Neural cell (in vitro differentiated cells): ENCODE measurements around the gene SLC25A22. TPM values are rescaled to one million over a fixed set of nuclear protein-coding genes. Genes with fewer than 3 reads are reported as not detected.

Experiments used
- H2AFZ ChIP-seq: fragments of 200-600, 300-800 bp; sonication (generic), shearing (Covaris generic); 2 replicates; pipeline ENCODE4 v1.6.0; 2014; ENCODE audit warnings: low read depth, mild to moderate bottlenecking, antibody characterized with exemption, low read length, moderate library complexity
- H3F3A ChIP-seq: fragments of 200-600 bp; shearing (Covaris generic); 2 replicates; pipeline ENCODE4 v1.6.1; 2016; ENCODE audit warnings: mild to moderate bottlenecking, moderate library complexity, mixed read lengths, antibody characterized with exemption, low read length; ENCODE audit not compliant: insufficient read depth, poor library complexity, severe bottlenecking
- H3K27ac ChIP-seq: fragments of 200-600, 300-800 bp; sonication (generic), shearing (Covaris generic); 2 replicates; pipeline ENCODE4 v1.5.1; 2014; ENCODE audit warnings: mild to moderate bottlenecking, low read length, moderate library complexity
- H3K27me3 ChIP-seq: fragments of 300-800, 200-600 bp; sonication (generic), shearing (Covaris generic); 2 replicates; pipeline ENCODE4 v1.6.0; 2014; ENCODE audit warnings: mild to moderate bottlenecking, low read depth, low read length, moderate library complexity; ENCODE audit not compliant: insufficient read depth
- H3K36me3 ChIP-seq: fragments of 300-800, 200-600 bp; sonication (generic), shearing (Covaris generic); 2 replicates; pipeline ENCODE4 v1.5.1; 2014; ENCODE audit warnings: mild to moderate bottlenecking, antibody characterized with exemption, low read length, moderate library complexity; ENCODE audit not compliant: insufficient read depth
- H3K4me2 ChIP-seq: fragments of 300-800, 200-600 bp; sonication (generic), shearing (Covaris generic); 2 replicates; pipeline ENCODE4 v1.6.0; 2014; ENCODE audit warnings: mild to moderate bottlenecking, low read length
- H3K4me3 ChIP-seq: fragments of 300-800, 200-600 bp; sonication (generic), shearing (Covaris generic); 2 replicates; pipeline ENCODE4 v1.5.1; 2014; ENCODE audit warnings: mild to moderate bottlenecking, low read length, moderate library complexity
- H3K79me2 ChIP-seq: fragments of 200-600 bp; shearing (Covaris generic); replicated peaks from 2 replicates; pipeline ENCODE4 v1.6.0; 2014; ENCODE audit warnings: mild to moderate bottlenecking, low read length, moderate library complexity; ENCODE audit not compliant: insufficient read depth
- H3K9ac ChIP-seq: fragments of 300-800, 200-600 bp; sonication (generic), shearing (Covaris generic); 2 replicates; pipeline ENCODE4 v1.6.1; 2016; ENCODE audit warnings: mild to moderate bottlenecking, low read length, mixed read lengths
- H3K9me2 ChIP-seq: fragments of 200-600 bp; shearing (Covaris generic); 2 replicates; pipeline ENCODE4 v1.6.1; 2016; ENCODE audit warnings: mild to moderate bottlenecking, low read length, mixed read lengths; ENCODE audit not compliant: insufficient read depth
- H3K9me3 ChIP-seq: fragments of 200-600, 300-800 bp; sonication (generic), shearing (Covaris generic); 2 replicates; pipeline ENCODE4 v1.6.1; 2016; ENCODE audit warnings: mild to moderate bottlenecking, mixed run types, low read length, moderate library complexity, mixed read lengths
- H4K20me1 ChIP-seq: fragments of 200-600 bp; shearing (Covaris generic); 2 replicates; pipeline ENCODE4 v1.6.1; 2016; ENCODE audit warnings: mild to moderate bottlenecking, mixed run types; ENCODE audit not compliant: insufficient read depth
- EP300 ChIP-seq: fragments of 450-650 bp; conservative IDR thresholded peaks from 2 replicates; pipeline ENCODE4 v1.6.1; 2014; ENCODE audit warnings: antibody characterized with exemption, mild to moderate bottlenecking, moderate library complexity; ENCODE audit not compliant: poor library complexity, severe bottlenecking
- EZH2 ChIP-seq: fragments of 200-600, 300-800 bp; shearing (Covaris generic), sonication (generic); IDR thresholded peaks from 2 replicates; pipeline ENCODE4 v1.6.1; 2014; ENCODE audit warnings: antibody characterized with exemption, low read length, borderline replicate concordance, mild to moderate bottlenecking; ENCODE audit not compliant: insufficient read depth, poor library complexity, severe bottlenecking
- MXI1 ChIP-seq: fragments of 450-650 bp; conservative IDR thresholded peaks from 2 replicates; pipeline ENCODE4 v1.6.1; 2014; ENCODE audit warnings: antibody characterized with exemption, mild to moderate bottlenecking; ENCODE audit not compliant: poor library complexity, severe bottlenecking
- POLR2AphosphoS5 ChIP-seq: IDR thresholded peaks from 2 replicates; pipeline ENCODE4 v1.6.1; 2012
- RAD21 ChIP-seq: fragments of 450-650 bp; conservative IDR thresholded peaks from 2 replicates; pipeline ENCODE4 v1.6.1; 2014; ENCODE audit warnings: antibody characterized with exemption, mild to moderate bottlenecking, moderate library complexity
- SMC3 ChIP-seq: fragments of 450-650 bp; conservative IDR thresholded peaks from 2 replicates; pipeline ENCODE4 v1.6.1; 2014; ENCODE audit warnings: antibody characterized with exemption, mild to moderate bottlenecking, moderate library complexity; ENCODE audit not compliant: poor library complexity
- TAF1 ChIP-seq: IDR thresholded peaks from 2 replicates; pipeline ENCODE4 v1.6.1; 2012; ENCODE audit warnings: low read depth
- polyA plus RNA-seq: library from polyadenylated mRNA; depleted of rRNA; stranded (reverse); fragments of >200 nt; gene quantifications from 2 replicates; pipeline ENCODE4 v1.2.3, GENCODE V29; 2014
- TF ChIP-seq, protein P1 (sequence below): IDR thresholded peaks from 2 replicates; pipeline ENCODE4 v1.6.1; 2012; ENCODE audit warnings: borderline replicate concordance
- TF ChIP-seq, protein P2 (sequence below): fragments of 450-650 bp; IDR thresholded peaks from 2 replicates; pipeline ENCODE4 v1.5.1; 2014; ENCODE audit warnings: antibody characterized with exemption, mild to moderate bottlenecking, moderate library complexity; ENCODE audit not compliant: poor library complexity, severe bottlenecking

SLC25A22 gene
- polyA plus RNA-seq, 1 donor from 2014 or later, result 40.9 TPM

DNA sequence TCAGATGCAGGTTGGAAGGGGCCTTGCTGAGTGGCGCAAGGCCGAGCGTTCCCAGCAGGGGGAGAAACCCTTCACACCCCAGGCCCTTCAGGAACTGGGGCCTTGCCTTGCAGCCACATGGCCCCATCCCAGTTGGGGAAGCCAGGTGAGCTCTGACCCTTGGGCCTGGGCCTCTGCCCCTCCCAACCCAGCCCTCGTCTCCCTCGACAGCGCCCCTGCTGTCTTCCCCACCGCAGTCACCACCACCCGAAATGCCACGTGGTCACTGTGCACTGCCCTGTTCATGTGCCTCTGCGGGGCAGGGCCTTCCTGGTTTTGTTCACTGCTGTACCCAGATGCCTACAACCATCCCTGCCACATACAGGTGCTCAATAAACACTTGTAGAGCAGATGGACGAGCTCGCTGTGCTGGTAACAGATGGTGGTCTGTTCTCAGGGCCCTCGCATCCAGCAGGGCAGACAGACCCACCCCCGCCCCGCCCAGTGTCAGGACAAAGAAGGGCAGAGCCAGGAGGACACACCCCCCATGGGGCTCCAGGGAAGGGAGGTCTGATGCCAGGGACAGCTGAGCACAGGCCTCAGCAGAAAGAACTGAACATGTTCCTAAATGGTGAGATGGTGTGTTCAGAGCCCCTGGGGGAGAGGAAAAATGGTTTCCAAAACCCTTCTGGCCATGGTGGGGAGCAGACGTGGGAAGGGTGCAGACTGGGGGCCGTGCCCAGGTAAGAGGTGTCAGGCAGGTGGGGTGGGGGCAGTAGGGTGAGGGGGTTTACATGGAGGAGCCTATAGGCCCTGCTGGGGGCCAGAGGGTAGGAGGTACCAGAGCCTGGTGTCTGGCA lies 40.6 kb upstream of the SLC25A22 start (continued):
- TF ChIP-seq RAD21 (no peak), POLR2AphosphoS5 (no peak), EP300 (no peak), TAF1 (no peak)

GRCh38 chr11:837990-838307 lies 39.9 kb upstream of the SLC25A22 start:
- H3F3A ChIP-seq, result no peaks in the 10 kb centered on the region
- H4K20me1 ChIP-seq, result no peaks in the 10 kb centered on the region
- H3K36me3 ChIP-seq, result no peaks in the 10 kb centered on the region
- H3K9me2 ChIP-seq, result no peaks in the 10 kb centered on the region
- no peak overlapping the region for H3K9ac ChIP-seq
- no peaks in the 10 kb centered on the region for H3K27me3 ChIP-seq
- H3K9me3 ChIP-seq, result no peaks in the 10 kb centered on the region
- H3K4me2 ChIP-seq, result no peak overlapping the region
- H3K79me2 ChIP-seq, result peaks cover 12% of the 10 kb centered on the region
- no peak overlapping the region for H2AFZ ChIP-seq
- H3K27ac ChIP-seq, result no peak overlapping the region
- no peak for TF ChIP-seq SMC3
- no peak for TF ChIP-seq RAD21
- TF ChIP-seq EZH2, result no peak
- TF ChIP-seq, protein P1, sequence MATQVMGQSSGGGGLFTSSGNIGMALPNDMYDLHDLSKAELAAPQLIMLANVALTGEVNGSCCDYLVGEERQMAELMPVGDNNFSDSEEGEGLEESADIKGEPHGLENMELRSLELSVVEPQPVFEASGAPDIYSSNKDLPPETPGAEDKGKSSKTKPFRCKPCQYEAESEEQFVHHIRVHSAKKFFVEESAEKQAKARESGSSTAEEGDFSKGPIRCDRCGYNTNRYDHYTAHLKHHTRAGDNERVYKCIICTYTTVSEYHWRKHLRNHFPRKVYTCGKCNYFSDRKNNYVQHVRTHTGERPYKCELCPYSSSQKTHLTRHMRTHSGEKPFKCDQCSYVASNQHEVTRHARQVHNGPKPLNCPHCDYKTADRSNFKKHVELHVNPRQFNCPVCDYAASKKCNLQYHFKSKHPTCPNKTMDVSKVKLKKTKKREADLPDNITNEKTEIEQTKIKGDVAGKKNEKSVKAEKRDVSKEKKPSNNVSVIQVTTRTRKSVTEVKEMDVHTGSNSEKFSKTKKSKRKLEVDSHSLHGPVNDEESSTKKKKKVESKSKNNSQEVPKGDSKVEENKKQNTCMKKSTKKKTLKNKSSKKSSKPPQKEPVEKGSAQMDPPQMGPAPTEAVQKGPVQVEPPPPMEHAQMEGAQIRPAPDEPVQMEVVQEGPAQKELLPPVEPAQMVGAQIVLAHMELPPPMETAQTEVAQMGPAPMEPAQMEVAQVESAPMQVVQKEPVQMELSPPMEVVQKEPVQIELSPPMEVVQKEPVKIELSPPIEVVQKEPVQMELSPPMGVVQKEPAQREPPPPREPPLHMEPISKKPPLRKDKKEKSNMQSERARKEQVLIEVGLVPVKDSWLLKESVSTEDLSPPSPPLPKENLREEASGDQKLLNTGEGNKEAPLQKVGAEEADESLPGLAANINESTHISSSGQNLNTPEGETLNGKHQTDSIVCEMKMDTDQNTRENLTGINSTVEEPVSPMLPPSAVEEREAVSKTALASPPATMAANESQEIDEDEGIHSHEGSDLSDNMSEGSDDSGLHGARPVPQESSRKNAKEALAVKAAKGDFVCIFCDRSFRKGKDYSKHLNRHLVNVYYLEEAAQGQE, result no peak
- TF ChIP-seq POLR2AphosphoS5, result no peak
- TF ChIP-seq EP300, result no peak
- TF ChIP-seq, protein P2, sequence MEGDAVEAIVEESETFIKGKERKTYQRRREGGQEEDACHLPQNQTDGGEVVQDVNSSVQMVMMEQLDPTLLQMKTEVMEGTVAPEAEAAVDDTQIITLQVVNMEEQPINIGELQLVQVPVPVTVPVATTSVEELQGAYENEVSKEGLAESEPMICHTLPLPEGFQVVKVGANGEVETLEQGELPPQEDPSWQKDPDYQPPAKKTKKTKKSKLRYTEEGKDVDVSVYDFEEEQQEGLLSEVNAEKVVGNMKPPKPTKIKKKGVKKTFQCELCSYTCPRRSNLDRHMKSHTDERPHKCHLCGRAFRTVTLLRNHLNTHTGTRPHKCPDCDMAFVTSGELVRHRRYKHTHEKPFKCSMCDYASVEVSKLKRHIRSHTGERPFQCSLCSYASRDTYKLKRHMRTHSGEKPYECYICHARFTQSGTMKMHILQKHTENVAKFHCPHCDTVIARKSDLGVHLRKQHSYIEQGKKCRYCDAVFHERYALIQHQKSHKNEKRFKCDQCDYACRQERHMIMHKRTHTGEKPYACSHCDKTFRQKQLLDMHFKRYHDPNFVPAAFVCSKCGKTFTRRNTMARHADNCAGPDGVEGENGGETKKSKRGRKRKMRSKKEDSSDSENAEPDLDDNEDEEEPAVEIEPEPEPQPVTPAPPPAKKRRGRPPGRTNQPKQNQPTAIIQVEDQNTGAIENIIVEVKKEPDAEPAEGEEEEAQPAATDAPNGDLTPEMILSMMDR, result no peak
- TF ChIP-seq MXI1, result no peak
- no peak for TF ChIP-seq TAF1
- H3K4me3 ChIP-seq, result no peak overlapping the region

DNA sequence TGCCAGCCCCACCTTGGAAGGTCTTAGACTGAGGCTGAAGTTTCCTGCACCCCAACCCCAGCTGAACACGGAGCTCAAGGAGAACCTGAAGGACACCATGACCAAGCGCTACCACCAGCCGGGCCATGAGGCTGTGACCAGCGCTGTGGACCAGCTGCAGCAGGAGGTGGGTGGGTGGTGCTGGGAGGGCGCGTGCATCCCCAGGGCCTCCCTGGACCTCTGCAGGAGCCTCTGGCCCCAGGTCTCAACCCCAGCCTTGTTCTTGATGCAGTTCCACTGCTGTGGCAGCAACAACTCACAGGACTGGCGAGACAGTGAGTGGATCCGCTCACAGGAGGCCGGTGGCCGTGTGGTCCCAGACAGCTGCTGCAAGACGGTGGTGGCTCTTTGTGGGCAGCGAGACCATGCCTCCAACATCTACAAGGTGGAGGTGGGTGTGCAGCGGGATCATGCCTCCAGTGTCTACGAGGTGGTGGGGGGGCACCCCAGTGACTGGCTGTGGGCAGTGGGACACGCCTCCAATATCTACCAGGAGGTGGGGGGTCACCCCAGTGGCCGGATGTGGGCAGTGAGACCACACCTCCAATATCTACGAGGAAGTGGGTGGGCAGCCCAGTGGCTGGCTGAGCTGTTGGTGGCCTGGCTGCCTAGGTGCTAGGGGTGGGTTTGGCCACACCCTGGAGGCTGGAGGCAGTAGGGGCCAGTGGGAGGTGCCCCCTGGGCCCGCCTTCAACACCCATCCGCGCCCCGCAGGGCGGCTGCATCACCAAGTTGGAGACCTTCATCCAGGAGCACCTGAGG lies 39.3 kb upstream of the SLC25A22 start:
- TF ChIP-seq POLR2AphosphoS5, result no peak
- TF ChIP-seq, protein P2, result no peak
- TF ChIP-seq MXI1, result no peak
- no peak for TF ChIP-seq EZH2
- TF ChIP-seq, protein P1, result no peak
- TF ChIP-seq SMC3, result no peak
- no peak for TF ChIP-seq EP300
- no peaks in the 10 kb centered on the region for H3K36me3 ChIP-seq
- no peaks in the 10 kb centered on the region for H3K27me3 ChIP-seq
- H3K9me3 ChIP-seq, result no peaks in the 10 kb centered on the region
- no peaks in the 10 kb centered on the region for H3K9me2 ChIP-seq
- no peak overlapping the region for H3K9ac ChIP-seq
- H3F3A ChIP-seq, result no peaks in the 10 kb centered on the region
- no peak overlapping the region for H3K27ac ChIP-seq
- no peaks in the 10 kb centered on the region for H4K20me1 ChIP-seq
- peaks cover 12% of the 10 kb centered on the region for H3K79me2 ChIP-seq
- no peak overlapping the region for H3K4me3 ChIP-seq
- no peak overlapping the region for H3K4me2 ChIP-seq
- no peak overlapping the region for H2AFZ ChIP-seq
